Gastroesophageal sphincter (tissue), 4 donors: Measurements from ENCODE around the gene GSC2. TPM values are rescaled to one million over a fixed set of nuclear protein-coding genes. Genes with fewer than 3 reads are reported as not detected.
A peak's percentile ranks its signal among the peaks of the same experiment; 100 is the strongest.

Experiments
- ATAC-seq: fragments of 150-250 bp; one replicate; pipeline ENCODE4 v1.9.1; 2016; ENCODE audit warnings: mild to moderate bottlenecking, moderate library complexity
- H3K27ac ChIP-seq, 4 donors: fragments of 200-600 bp; sonication (generic) in 3 of 4; 1 replicate in 3 of 4; 2 replicates in 1 of 4; pipeline ENCODE4 v1.5.1; 2016 to 2019
- H3K27me3 ChIP-seq: fragments of 200-600 bp; sonication (generic); one replicate; pipeline ENCODE4 v1.5.1; 2019
- H3K36me3 ChIP-seq, 2 donors: fragments of 200-600 bp; sonication (generic); one replicate each; pipeline ENCODE4 v1.5.1; 2019; ENCODE audit warnings: control low read depth in 1 of 2
- H3K4me1 ChIP-seq, 3 donors: fragments of 200-600 bp; sonication (generic); 1 replicate in 2 of 3; 2 replicates in 1 of 3; pipeline ENCODE4 v1.5.1; 2016 to 2019; ENCODE audit warnings: control low read depth in 2 of 3
- H3K4me3 ChIP-seq, 2 donors: fragments of 200-600 bp; sonication (generic); one replicate each; pipeline ENCODE4 v1.5.1; 2019; ENCODE audit warnings: mild to moderate bottlenecking in 1 of 2, moderate library complexity in 1 of 2
- H3K9me3 ChIP-seq, 3 donors: fragments of 200-600 bp; sonication (generic); one replicate each; pipeline ENCODE4 v1.5.1; 2017 to 2019; ENCODE audit warnings: control low read depth in 2 of 3
- CTCF ChIP-seq, 4 experiments: fragments of 200-600 bp in 2 of 4; fragments of 450-650 bp in 2 of 4; sonication (generic) in 1 of 4; IDR thresholded peaks; one replicate each; pipeline ENCODE4 v1.5.1; 2017 to 2019; ENCODE audit warnings: antibody characterized with exemption in 4 of 4, mild to moderate bottlenecking in 2 of 4, moderate library complexity in 2 of 4
- EP300 ChIP-seq: sonication (generic); formaldehyde crosslinking; IDR thresholded peaks from one replicate; pipeline ENCODE4 v1.6.1; 2017; ENCODE audit warnings: antibody characterized with exemption, mild to moderate bottlenecking
- POLR2A ChIP-seq, 2 donors: fragments of 450-650 bp; IDR thresholded peaks; one replicate each; pipeline ENCODE4 v1.6.1; 2017; ENCODE audit warnings: antibody characterized with exemption in 2 of 2, mild to moderate bottlenecking in 2 of 2, moderate library complexity in 1 of 2
- POLR2AphosphoS5 ChIP-seq: sonication (generic); formaldehyde crosslinking; IDR thresholded peaks from one replicate; pipeline ENCODE4 v1.6.1; 2017; ENCODE audit warnings: antibody characterized with exemption
- WGBS, 2 donors: methylation state at CpG; one replicate each; pipeline ENCODE4 v1.1.5; 2018; ENCODE audit warnings: low coverage in 1 of 2; 5-methylcytosine and 5-hydroxymethylcytosine counted together
- total RNA-seq, 4 donors: library from RNA; depleted of rRNA; stranded (reverse); fragments of >200 nt; gene quantifications; one replicate each; pipeline ENCODE4 v1.1.0, GENCODE V29; 2016

GSC2 gene
- total RNA-seq, 4 donors from 2014 or later: not detected

GRCh38 chr22:19106886-19107729, 43.0 kb downstream of the GSC2 start:
- ATAC-seq: no peak
- no CpG with 5 or more reads among the region's 3 CpGs for WGBS, 2 donors
- no peaks in the 10 kb centered on the region for H3K9me3 ChIP-seq
- peaks cover 0 to 88% (median 39%) of the 10 kb centered on the region in 3 donors for H3K4me1 ChIP-seq
- TF ChIP-seq POLR2AphosphoS5 (no peak), CTCF (IDR thresholded peaks at IDR 0.05) (no peak), EP300 (no peak), POLR2A (IDR thresholded peaks at IDR 0.05) (no peak)
- no peaks in the 10 kb centered on the region for H3K27me3 ChIP-seq
- peak overlapping the region in 1 of 4 donors; percentile 9 for H3K27ac ChIP-seq
- no peaks in the 10 kb centered on the region for H3K36me3 ChIP-seq
- H3K4me3 ChIP-seq: no peak overlapping the region

- Histone ChIP-seq H3K27ac (peak overlapping the region in 2 of 4 donors; percentile 9 to 32), H3K27me3 (no peaks in the 10 kb centered on the region), H3K4me1 (peaks cover 0 to 78% (median 39%) of the 10 kb centered on the region in 3 donors), H3K4me3 (no peak overlapping the region), H3K36me3 (no peaks in the 10 kb centered on the region), H3K9me3 (no peaks in the 10 kb centered on the region)
- TF ChIP-seq POLR2A (IDR thresholded peaks at IDR 0.05) (peak in 1 of 2 donors; percentile 5), CTCF (IDR thresholded peaks at IDR 0.05) (peak in 1 of 4 experiments; percentile 21), EP300 (no peak)
- ATAC-seq: no peak
- WGBS, 2 donors: 37% methylated on average over 6 of the region's 18 CpGs; no CpG with 5 or more reads in 1 of the 2 donors
Observed at GRCh38 chr22:19105867-19106802, 44.0 kb downstream of the GSC2 start.

GRCh38 chr22:19105456-19105855, 44.6 kb downstream of the GSC2 start:
- peak overlapping the region in 1 of 4 donors; percentile 32 for H3K27ac ChIP-seq
- H3K9me3 ChIP-seq: no peaks in the 10 kb centered on the region
- no peaks in the 10 kb centered on the region for H3K36me3 ChIP-seq
- H3K27me3 ChIP-seq: no peaks in the 10 kb centered on the region
- ATAC-seq: no peak
- 93 to 100% methylated on average over 1 to 2 of the region's 8 CpGs for WGBS, 2 donors
- H3K4me3 ChIP-seq: no peak overlapping the region
- TF ChIP-seq CTCF (IDR thresholded peaks at IDR 0.05) (no peak), POLR2A (IDR thresholded peaks at IDR 0.05) (no peak), POLR2AphosphoS5 (no peak), EP300 (no peak)
- peaks cover 0 to 73% (median 39%) of the 10 kb centered on the region in 3 donors for H3K4me1 ChIP-seq

- TF ChIP-seq POLR2AphosphoS5: no peak
- TF ChIP-seq CTCF (IDR thresholded peaks at IDR 0.05): no peak
- no peak for TF ChIP-seq EP300
- no peak for TF ChIP-seq POLR2A (IDR thresholded peaks at IDR 0.05)
- H3K4me3 ChIP-seq: no peak overlapping the region
- no peaks in the 10 kb centered on the region for H3K9me3 ChIP-seq
- ATAC-seq: no peak
- H3K27me3 ChIP-seq: no peaks in the 10 kb centered on the region
- H3K4me1 ChIP-seq: peaks cover 0 to 60% (median 33%) of the 10 kb centered on the region in 3 donors
- peak overlapping the region in 2 of 4 donors; percentile 54 to 60 for H3K27ac ChIP-seq
- H3K36me3 ChIP-seq: no peaks in the 10 kb centered on the region
- 26 to 35% methylated on average over 3 of the region's 5 CpGs for WGBS, 2 donors
Observed at GRCh38 chr22:19103880-19104821, 45.9 kb downstream of the GSC2 start.
